Measurements from ENCODE around the gene PCCA. TPM values are rescaled to one million over a fixed set of nuclear protein-coding genes. Genes with fewer than 3 reads are reported as not detected.

PCCA gene
- total and polyA plus RNA-seq, 4 experiments from 2014 or later = 4.4 to 9.7 (median 7.4) TPM

- Histone ChIP-seq H3K27ac (ENCODE audit: low read depth, low read length) (no peak overlapping the region), H3K4me1 (ENCODE audit: insufficient read depth, low read length) (no peaks in the 10 kb centered on the region), H3K27me3 (ENCODE audit: insufficient read depth, low read length) (no peaks in the 10 kb centered on the region), H3K4me3 (ENCODE audit: low read length in 2 of 2) (no peak overlapping the region), H3K36me3 (ENCODE audit: insufficient read depth, low read length) (no peaks in the 10 kb centered on the region), H3K9me3 (ENCODE audit: control insufficient read depth in 1 of 2, low read length in 2 of 2) (no peaks in the 10 kb centered on the region)
- no peaks in the 10 kb centered on the region for H3K27me3 Mint-ChIP-seq
- ChIA-PET POLR2A (ENCODE audit: partially characterized antibody) (no interaction called here), CTCF (ENCODE audit: partially characterized antibody) (interaction anchor here (0.8 kb wide), 1 partner anchor 73 kb away, joined by 4 read pairs; no protein-coding TSS in a partner anchor)
- no peak overlapping the region for H3K4me3 Mint-ChIP-seq
- no peak overlapping the region for H3K27ac Mint-ChIP-seq
- H3K36me3 Mint-ChIP-seq = peaks cover 0 to 16% of the 10 kb centered on the region in 2 donors
- intact Hi-C loops (cut with micrococcal nuclease) = no loop called here
- H3K4me1 Mint-ChIP-seq = no peaks in the 10 kb centered on the region
- no peak for DNase-seq
- H3K9me3 Mint-ChIP-seq = no peaks in the 10 kb centered on the region
Observed at GRCh38 chr13:100442095-100442832, 353.4 kb downstream of the PCCA start.

GRCh38 chr13:100443278-100443997 lies 354.5 kb downstream of the PCCA start:
- Histone ChIP-seq H3K4me3 (ENCODE audit: low read length in 2 of 2) (no peak overlapping the region), H3K4me1 (ENCODE audit: insufficient read depth, low read length) (no peaks in the 10 kb centered on the region), H3K36me3 (ENCODE audit: insufficient read depth, low read length) (no peaks in the 10 kb centered on the region), H3K27ac (ENCODE audit: low read depth, low read length) (no peak overlapping the region), H3K27me3 (ENCODE audit: insufficient read depth, low read length) (no peaks in the 10 kb centered on the region), H3K9me3 (ENCODE audit: control insufficient read depth in 1 of 2, low read length in 2 of 2) (no peaks in the 10 kb centered on the region)
- Mint-ChIP-seq H3K9me3 (no peaks in the 10 kb centered on the region), H3K27me3 (no peaks in the 10 kb centered on the region), H3K4me3 (no peak overlapping the region), H3K36me3 (peaks cover 4 to 12% of the 10 kb centered on the region in 2 donors), H3K27ac (no peak overlapping the region), H3K4me1 (no peaks in the 10 kb centered on the region)
- DNase-seq = no peak
- ChIA-PET POLR2A (ENCODE audit: partially characterized antibody) (no interaction called here), CTCF (ENCODE audit: partially characterized antibody) (no interaction called here)
- intact Hi-C loops (cut with micrococcal nuclease) = no loop called here

DNA sequence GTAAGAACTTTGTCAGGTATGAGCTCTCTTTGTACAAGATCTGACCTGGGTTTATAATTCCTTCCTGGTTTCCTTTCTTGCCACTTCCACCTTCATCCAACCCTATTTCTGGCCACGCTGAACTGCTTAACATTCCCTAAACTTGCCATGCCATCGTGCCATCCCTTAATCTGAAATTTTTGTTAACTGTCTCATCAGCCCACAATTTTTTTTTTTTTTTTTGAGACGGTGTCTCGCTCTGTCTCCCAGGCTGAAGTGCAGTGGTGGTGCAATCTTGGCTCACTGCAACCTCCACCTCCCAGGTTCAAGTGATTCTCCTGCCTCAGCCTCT lies 355.1 kb downstream of the PCCA start:
- Mint-ChIP-seq H3K36me3 (peaks cover 8 to 13% of the 10 kb centered on the region in 2 donors), H3K9me3 (peaks cover 0 to 2% (median 0%) of the 10 kb centered on the region in 8 donors), H3K27ac (no peak overlapping the region), H3K27me3 (no peaks in the 10 kb centered on the region), H3K4me1 (no peaks in the 10 kb centered on the region), H3K4me3 (no peak overlapping the region)
- POLR2A ChIA-PET (ENCODE audit: partially characterized antibody) = no interaction called here
- Histone ChIP-seq H3K36me3 (ENCODE audit: insufficient read depth, low read length) (no peaks in the 10 kb centered on the region), H3K9me3 (ENCODE audit: control insufficient read depth in 1 of 2, low read length in 2 of 2) (no peaks in the 10 kb centered on the region), H3K4me3 (ENCODE audit: low read length in 2 of 2) (no peak overlapping the region), H3K27ac (ENCODE audit: low read depth, low read length) (no peak overlapping the region), H3K4me1 (ENCODE audit: insufficient read depth, low read length) (no peaks in the 10 kb centered on the region), H3K27me3 (ENCODE audit: insufficient read depth, low read length) (no peaks in the 10 kb centered on the region)
- no peak for DNase-seq
- intact Hi-C loops (cut with micrococcal nuclease) = no loop called here
- CTCF ChIA-PET (ENCODE audit: partially characterized antibody) = no interaction called here

GRCh38 chr13:100447831-100448230 lies 358.9 kb downstream of the PCCA start:
- H3K4me3 Mint-ChIP-seq = no peak overlapping the region
- H3K9me3 ChIP-seq (ENCODE audit: control insufficient read depth in 1 of 2, low read length in 2 of 2) = no peaks in the 10 kb centered on the region
- intact Hi-C loops (cut with micrococcal nuclease) = no loop called here
- H3K9me3 Mint-ChIP-seq = peaks cover 0 to 3% (median 0%) of the 10 kb centered on the region in 8 donors
- H3K4me3 ChIP-seq (ENCODE audit: low read length in 2 of 2) = no peak overlapping the region
- H3K36me3 ChIP-seq (ENCODE audit: insufficient read depth, low read length) = no peaks in the 10 kb centered on the region
- no peaks in the 10 kb centered on the region for H3K27me3 ChIP-seq (ENCODE audit: insufficient read depth, low read length)
- no peaks in the 10 kb centered on the region for H3K4me1 ChIP-seq (ENCODE audit: insufficient read depth, low read length)
- ChIA-PET CTCF (ENCODE audit: partially characterized antibody) (no interaction called here), POLR2A (ENCODE audit: partially characterized antibody) (no interaction called here)
- no peaks in the 10 kb centered on the region for H3K4me1 Mint-ChIP-seq
- H3K27me3 Mint-ChIP-seq = peaks cover 0 to 2% of the 10 kb centered on the region in 2 donors
- no peak overlapping the region for H3K27ac Mint-ChIP-seq
- no peak for DNase-seq
- H3K36me3 Mint-ChIP-seq = peaks cover 9 to 23% of the 10 kb centered on the region in 2 donors
- no peak overlapping the region for H3K27ac ChIP-seq (ENCODE audit: low read depth, low read length)

- Mint-ChIP-seq H3K4me1 (peaks cover 0 to 2% (median 0%) of the 10 kb centered on the region in 4 donors), H3K4me3 (no peak overlapping the region), H3K27me3 (peaks cover 0 to 2% of the 10 kb centered on the region in 2 donors), H3K27ac (peak overlapping the region in 2 of 7 donors; percentile 32 to 53), H3K9me3 (peaks cover 0 to 3% (median 0%) of the 10 kb centered on the region in 8 donors), H3K36me3 (peaks cover 11 to 24% of the 10 kb centered on the region in 2 donors)
- intact Hi-C loops (cut with micrococcal nuclease) = no loop called here
- H3K4me3 ChIP-seq (ENCODE audit: low read length in 2 of 2) = no peak overlapping the region
- H3K27me3 ChIP-seq (ENCODE audit: insufficient read depth, low read length) = no peaks in the 10 kb centered on the region
- no peaks in the 10 kb centered on the region for H3K9me3 ChIP-seq (ENCODE audit: control insufficient read depth in 1 of 2, low read length in 2 of 2)
- ChIA-PET CTCF (ENCODE audit: partially characterized antibody) (no interaction called here), POLR2A (ENCODE audit: partially characterized antibody) (no interaction called here)
- H3K36me3 ChIP-seq (ENCODE audit: insufficient read depth, low read length) = no peaks in the 10 kb centered on the region
- H3K4me1 ChIP-seq (ENCODE audit: insufficient read depth, low read length) = no peaks in the 10 kb centered on the region
- DNase-seq = no peak
- no peak overlapping the region for H3K27ac ChIP-seq (ENCODE audit: low read depth, low read length)
Observed at GRCh38 chr13:100451923-100452322, 363.0 kb downstream of the PCCA start.

DNA sequence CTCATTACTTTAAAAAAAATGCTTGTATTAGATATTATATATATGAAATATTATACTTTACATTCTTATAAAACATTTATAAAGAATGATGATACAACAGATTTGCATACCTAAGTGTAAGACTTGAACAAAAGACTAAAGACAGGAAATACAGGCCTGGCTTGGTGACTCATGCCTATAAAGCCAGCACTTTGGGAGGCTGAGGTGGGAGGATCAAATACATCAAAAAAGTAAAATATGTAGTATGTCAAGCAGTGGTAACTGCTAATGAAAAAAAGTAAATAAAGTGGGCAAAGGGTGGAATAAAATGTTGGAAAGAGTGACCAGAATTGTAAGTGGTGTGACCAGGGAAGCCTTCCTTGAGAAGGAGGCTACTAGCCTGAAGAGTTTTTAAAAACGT lies 366.0 kb downstream of the PCCA start:
- H3K27ac ChIP-seq (ENCODE audit: low read depth, low read length) = no peak overlapping the region
- no peaks in the 10 kb centered on the region for H3K9me3 ChIP-seq (ENCODE audit: control insufficient read depth in 1 of 2, low read length in 2 of 2)
- no peaks in the 10 kb centered on the region for H3K27me3 ChIP-seq (ENCODE audit: insufficient read depth, low read length)
- H3K4me3 ChIP-seq (ENCODE audit: low read length in 2 of 2) = no peak overlapping the region
- POLR2A ChIA-PET (ENCODE audit: partially characterized antibody) = no interaction called here
- Mint-ChIP-seq H3K27ac (no peak overlapping the region), H3K9me3 (peaks cover 0 to 7% (median 1%) of the 10 kb centered on the region in 8 donors), H3K4me1 (peaks cover 0 to 2% (median 0%) of the 10 kb centered on the region in 4 donors), H3K4me3 (no peak overlapping the region), H3K36me3 (peaks cover 2 to 18% of the 10 kb centered on the region in 2 donors), H3K27me3 (peaks cover 0 to 2% of the 10 kb centered on the region in 2 donors)
- H3K36me3 ChIP-seq (ENCODE audit: insufficient read depth, low read length) = no peaks in the 10 kb centered on the region
- CTCF ChIA-PET (ENCODE audit: partially characterized antibody) = no interaction called here
- DNase-seq = no peak
- H3K4me1 ChIP-seq (ENCODE audit: insufficient read depth, low read length) = no peaks in the 10 kb centered on the region
- intact Hi-C loops (cut with micrococcal nuclease) = no loop called here

- Mint-ChIP-seq H3K36me3 (peaks cover 2 to 14% of the 10 kb centered on the region in 2 donors), H3K9me3 (peaks cover 0 to 8% (median 1%) of the 10 kb centered on the region in 8 donors), H3K27ac (no peak overlapping the region), H3K4me1 (peaks cover 0 to 2% (median 0%) of the 10 kb centered on the region in 4 donors), H3K4me3 (no peak overlapping the region), H3K27me3 (no peaks in the 10 kb centered on the region)
- intact Hi-C loops (cut with micrococcal nuclease) = no loop called here
- ChIA-PET POLR2A (ENCODE audit: partially characterized antibody) (no interaction called here), CTCF (ENCODE audit: partially characterized antibody) (no interaction called here)
- no peaks in the 10 kb centered on the region for H3K4me1 ChIP-seq (ENCODE audit: insufficient read depth, low read length)
- H3K27ac ChIP-seq (ENCODE audit: low read depth, low read length) = no peak overlapping the region
- no peak for DNase-seq
- H3K36me3 ChIP-seq (ENCODE audit: insufficient read depth, low read length) = no peaks in the 10 kb centered on the region
- no peak overlapping the region for H3K4me3 ChIP-seq (ENCODE audit: low read length in 2 of 2)
- no peaks in the 10 kb centered on the region for H3K27me3 ChIP-seq (ENCODE audit: insufficient read depth, low read length)
- H3K9me3 ChIP-seq (ENCODE audit: control insufficient read depth in 1 of 2, low read length in 2 of 2) = no peaks in the 10 kb centered on the region
Observed at GRCh38 chr13:100458673-100459072, 369.8 kb downstream of the PCCA start.
